HG03442 (cell line): ENCODE data around the gene PTGES3.

Experiments
- ATAC-seq: cut with Tn5 transposase; IDR thresholded peaks from one replicate; pipeline ENCODE4 v1.9.1; 2021; ENCODE audit warnings: mild to moderate bottlenecking, moderate library complexity; ENCODE audit not compliant: unreplicated experiment

The PTGES3 gene

GRCh38 chr12:56630180-56630632, 57.9 kb downstream of the PTGES3 start, which contains the start of gene BAZ2A:
BAZ2A (minus strand) TSS chr12:56630326; CDS start chr12:56617530, 12,796 bp downstream.
- ATAC-seq: peak; percentile 58

- ATAC-seq: peak; percentile 9
Observed at GRCh38 chr12:56629459-56630179, 58.5 kb downstream of the PTGES3 start.

GRCh38 chr12:56628671-56629458, 59.2 kb downstream of the PTGES3 start:
- ATAC-seq: no peak

GRCh38 chr12:56626701-56627100, 61.4 kb downstream of the PTGES3 start:
- no peak for ATAC-seq

- ATAC-seq: no peak
Observed at GRCh38 chr12:56622535-56622934, 65.5 kb downstream of the PTGES3 start.

- ATAC-seq: no peak
Observed at GRCh38 chr12:56616925-56617324, 71.2 kb downstream of the PTGES3 start.

GRCh38 chr12:56616244-56616643, 71.8 kb downstream of the PTGES3 start:
- ATAC-seq: no peak

GRCh38 chr12:56614627-56615026, 73.5 kb downstream of the PTGES3 start:
- ATAC-seq: no peak
